Upper lobe of right lung (tissue), 1 donor: Measurements from ENCODE around the gene GALNT9. TPM values are rescaled to one million over a fixed set of nuclear protein-coding genes. Genes with fewer than 3 reads are reported as not detected.

Source experiments
- ATAC-seq: fragments of 200-7000 bp; cut with Tn5 transposase; one replicate; pipeline ENCODE4 v1.9.1; 2020; ENCODE audit warnings: mild to moderate bottlenecking, moderate library complexity
- DNase-seq: peaks from one replicate; pipeline ENCODE4 v3.0.0-alpha.2; 2020
- H3K27ac ChIP-seq: fragments of 200-600 bp; one replicate; pipeline ENCODE4 v1.8.0; 2022
- H3K27me3 ChIP-seq: fragments of 200-600 bp; one replicate; pipeline ENCODE4 v1.8.0; 2022; ENCODE audit warnings: mild to moderate bottlenecking
- H3K36me3 ChIP-seq: fragments of 200-600 bp; one replicate; pipeline ENCODE4 v1.8.0; 2022
- H3K4me1 ChIP-seq: fragments of 200-600 bp; one replicate; pipeline ENCODE4 v1.8.0; 2022
- H3K4me3 ChIP-seq: fragments of 200-600 bp; one replicate; pipeline ENCODE4 v1.8.0; 2022; ENCODE audit warnings: mild to moderate bottlenecking
- H3K9me3 ChIP-seq: fragments of 200-600 bp; one replicate; pipeline ENCODE4 v1.8.0; 2022
- intact Hi-C: fragments of 100-400 bp; cut with DNase I; formaldehyde crosslinking; loops from one replicate; pipeline ENCODE4 v1.11.0; 2022
- total RNA-seq: library from RNA; stranded (reverse); fragmentation: NEBNext Ultra II Directional; extraction: Animal tissue kit (Norgen Biotek cat#: 25700); gene quantifications from one replicate; pipeline ENCODE4 v1.2.1, GENCODE V29; 2021
- TF ChIP-seq, protein P1 (sequence below): fragments of 200-600 bp; IDR thresholded peaks from one replicate; pipeline ENCODE4 v1.8.0; 2022; ENCODE audit warnings: antibody characterized with exemption
- donor health status: DM: no; HTN: yes; CAD: no; lungs with severe emphysema.

Gene GALNT9
- total RNA-seq, 1 donor from 2014 or later, result 1.6 TPM

GRCh38 chr12:132339856-132340255 lies 10.5 kb upstream of the GALNT9 start:
- no peaks in the 10 kb centered on the region for H3K9me3 ChIP-seq
- no peak overlapping the region for H3K4me3 ChIP-seq
- no peak for DNase-seq

DNA sequence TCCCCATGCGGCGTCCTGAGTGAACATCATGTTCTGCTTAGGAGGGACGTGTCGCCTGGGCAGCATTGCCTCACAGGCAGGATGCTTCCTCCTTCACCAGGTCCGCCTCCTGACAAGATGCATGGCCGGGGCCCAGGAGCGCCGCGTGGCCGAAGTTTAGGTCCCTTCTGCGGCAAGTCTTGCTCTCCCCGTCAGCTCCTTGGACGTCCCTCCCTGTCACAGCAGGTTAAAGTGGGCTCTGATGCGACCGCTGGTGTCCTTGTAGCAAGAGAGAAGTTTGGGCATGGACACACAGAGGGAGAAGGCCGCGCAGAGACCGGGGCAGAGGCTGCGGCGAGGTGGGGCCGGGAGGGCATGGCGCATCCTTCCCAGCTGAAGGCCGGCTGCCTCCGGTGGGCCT lies 9.4 kb upstream of the GALNT9 start:
- Histone ChIP-seq H3K9me3 (no peaks in the 10 kb centered on the region), H3K36me3 (no peaks in the 10 kb centered on the region), H3K27ac (no peak overlapping the region), H3K4me1 (no peaks in the 10 kb centered on the region), H3K27me3 (peaks cover 22% of the 10 kb centered on the region), H3K4me3 (no peak overlapping the region)
- TF ChIP-seq, protein P1, sequence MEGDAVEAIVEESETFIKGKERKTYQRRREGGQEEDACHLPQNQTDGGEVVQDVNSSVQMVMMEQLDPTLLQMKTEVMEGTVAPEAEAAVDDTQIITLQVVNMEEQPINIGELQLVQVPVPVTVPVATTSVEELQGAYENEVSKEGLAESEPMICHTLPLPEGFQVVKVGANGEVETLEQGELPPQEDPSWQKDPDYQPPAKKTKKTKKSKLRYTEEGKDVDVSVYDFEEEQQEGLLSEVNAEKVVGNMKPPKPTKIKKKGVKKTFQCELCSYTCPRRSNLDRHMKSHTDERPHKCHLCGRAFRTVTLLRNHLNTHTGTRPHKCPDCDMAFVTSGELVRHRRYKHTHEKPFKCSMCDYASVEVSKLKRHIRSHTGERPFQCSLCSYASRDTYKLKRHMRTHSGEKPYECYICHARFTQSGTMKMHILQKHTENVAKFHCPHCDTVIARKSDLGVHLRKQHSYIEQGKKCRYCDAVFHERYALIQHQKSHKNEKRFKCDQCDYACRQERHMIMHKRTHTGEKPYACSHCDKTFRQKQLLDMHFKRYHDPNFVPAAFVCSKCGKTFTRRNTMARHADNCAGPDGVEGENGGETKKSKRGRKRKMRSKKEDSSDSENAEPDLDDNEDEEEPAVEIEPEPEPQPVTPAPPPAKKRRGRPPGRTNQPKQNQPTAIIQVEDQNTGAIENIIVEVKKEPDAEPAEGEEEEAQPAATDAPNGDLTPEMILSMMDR, result no peak
- no peak for DNase-seq
- intact Hi-C loops, result no loop called here
- ATAC-seq, result no peak

More at GRCh38 chr12:132339856-132340255, 10.5 kb upstream of the GALNT9 start:
- Histone ChIP-seq H3K36me3 (no peaks in the 10 kb centered on the region), H3K27me3 (peaks cover 23% of the 10 kb centered on the region), H3K27ac (no peak overlapping the region), H3K4me1 (no peaks in the 10 kb centered on the region)
- intact Hi-C loops, result no loop called here
- TF ChIP-seq, protein P1, result no peak
- ATAC-seq, result no peak

GRCh38 chr12:132338311-132338710 lies 8.9 kb upstream of the GALNT9 start:
- H3K9me3 ChIP-seq, result no peaks in the 10 kb centered on the region
- intact Hi-C loops, result no loop called here
- no peaks in the 10 kb centered on the region for H3K4me1 ChIP-seq
- DNase-seq (no peak), ATAC-seq (no peak)
- no peak overlapping the region for H3K27ac ChIP-seq
- H3K4me3 ChIP-seq, result no peak overlapping the region
- TF ChIP-seq, protein P1, result no peak
- H3K27me3 ChIP-seq, result peaks cover 22% of the 10 kb centered on the region
- no peaks in the 10 kb centered on the region for H3K36me3 ChIP-seq

DNA sequence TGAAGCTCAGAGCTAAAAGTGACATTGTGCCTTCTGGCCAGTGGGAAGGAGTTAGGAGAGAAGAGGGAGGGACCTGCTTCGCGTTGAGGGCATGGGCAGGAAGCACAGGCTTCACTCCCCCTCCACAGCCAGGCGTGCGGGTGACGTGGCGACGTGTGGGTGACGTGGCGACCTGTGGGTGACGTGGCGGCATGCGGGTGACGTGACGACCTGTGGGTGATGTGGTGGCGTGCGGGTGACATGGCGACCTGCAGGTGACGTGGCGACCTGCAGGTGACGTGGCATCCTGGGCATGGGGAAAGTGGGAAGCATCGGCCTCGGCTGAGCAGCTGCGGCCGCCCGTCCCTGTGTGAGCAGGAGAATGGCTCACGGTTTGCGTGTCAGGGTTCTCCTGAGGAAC lies 8.2 kb upstream of the GALNT9 start:
- no peak for ATAC-seq
- H3K27me3 ChIP-seq, result peaks cover 22% of the 10 kb centered on the region

GRCh38 chr12:132336451-132337413 lies 7.3 kb upstream of the GALNT9 start:
- no peak for ATAC-seq
- peaks cover 29% of the 10 kb centered on the region for H3K27me3 ChIP-seq
- intact Hi-C loops, result no loop called here

More for the DNA sequence above, 8.2 kb upstream of the GALNT9 start:
- Histone ChIP-seq H3K9me3 (no peaks in the 10 kb centered on the region), H3K4me3 (no peak overlapping the region), H3K36me3 (no peaks in the 10 kb centered on the region), H3K27ac (no peak overlapping the region), H3K4me1 (no peaks in the 10 kb centered on the region)
- TF ChIP-seq, protein P1, result no peak
- intact Hi-C loops, result no loop called here
- DNase-seq, result no peak

More at GRCh38 chr12:132336451-132337413, 7.3 kb upstream of the GALNT9 start:
- H3K4me1 ChIP-seq, result no peaks in the 10 kb centered on the region
- no peaks in the 10 kb centered on the region for H3K36me3 ChIP-seq
- H3K4me3 ChIP-seq, result no peak overlapping the region
- no peak for DNase-seq
- H3K9me3 ChIP-seq, result no peaks in the 10 kb centered on the region
- no peak overlapping the region for H3K27ac ChIP-seq
- TF ChIP-seq, protein P1, result no peak
